ENCODE measurements around the gene TMBIM1.
"Not testable (repeated sequence)": the region's sequence is repeated elsewhere in the genome, so short reads cannot be mapped to it uniquely, and the experiment has no call there.

Gene TMBIM1

DNA sequence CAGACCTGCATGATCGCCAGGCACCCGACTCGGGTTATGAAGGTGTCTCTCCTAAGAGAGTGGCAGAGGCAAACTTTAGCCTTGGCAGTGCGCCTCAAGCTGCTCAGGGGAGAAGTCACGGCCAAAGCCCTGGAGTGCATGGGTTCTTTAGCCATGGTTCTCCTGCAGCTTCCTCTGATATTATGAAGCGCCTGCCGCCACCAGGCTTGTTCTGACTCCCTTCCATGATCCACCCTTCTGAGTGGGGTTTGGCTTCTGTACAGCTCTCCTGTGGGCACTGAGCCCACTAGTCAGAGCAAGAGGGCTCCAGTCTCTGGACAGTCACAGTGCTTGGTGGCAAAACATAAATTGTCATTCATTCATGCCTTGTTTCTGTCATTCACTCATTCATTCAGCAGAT lies 25.9 kb upstream of the TMBIM1 start:
- no peak for DNase-seq (ENCODE audit: low read depth, low spot score)

DNA sequence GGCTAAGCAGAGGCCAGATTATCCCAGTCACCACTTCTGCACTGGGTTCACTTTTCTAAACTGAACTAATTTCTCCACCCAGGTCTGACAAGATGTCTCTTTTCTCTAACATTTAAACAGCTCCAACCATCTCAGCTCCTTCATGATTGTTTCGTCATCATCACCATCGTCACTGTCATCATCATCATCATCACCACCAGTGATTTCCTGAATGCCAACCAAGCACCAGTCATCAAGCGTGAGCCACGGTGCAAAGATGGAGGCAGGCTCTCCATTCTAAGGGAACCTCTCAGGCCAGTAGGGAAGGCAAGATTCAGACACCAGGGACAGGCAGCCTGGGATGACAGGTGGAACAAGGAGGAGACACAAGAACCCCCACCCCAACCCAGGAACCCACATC lies 25.5 kb upstream of the TMBIM1 start:
- DNase-seq (ENCODE audit: low read depth, low spot score): no peak

DNA sequence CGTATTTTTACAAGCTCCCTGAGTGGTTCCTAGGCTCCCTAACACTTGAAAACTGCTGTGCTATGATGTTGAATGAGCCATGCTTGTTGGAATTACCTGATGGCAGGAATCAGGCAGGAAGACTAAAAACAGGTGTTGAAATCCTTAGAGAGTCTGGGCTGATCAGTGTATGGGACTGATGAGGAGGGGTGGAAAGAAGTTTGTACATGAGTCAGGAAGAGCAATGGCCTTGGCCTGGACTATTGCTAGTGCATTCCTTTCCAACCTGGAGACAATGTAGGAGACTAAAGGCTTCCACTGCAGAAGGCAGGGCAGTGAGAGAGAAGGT lies 25.0 kb upstream of the TMBIM1 start:
- no peak for DNase-seq (ENCODE audit: low read depth, low spot score)

DNA sequence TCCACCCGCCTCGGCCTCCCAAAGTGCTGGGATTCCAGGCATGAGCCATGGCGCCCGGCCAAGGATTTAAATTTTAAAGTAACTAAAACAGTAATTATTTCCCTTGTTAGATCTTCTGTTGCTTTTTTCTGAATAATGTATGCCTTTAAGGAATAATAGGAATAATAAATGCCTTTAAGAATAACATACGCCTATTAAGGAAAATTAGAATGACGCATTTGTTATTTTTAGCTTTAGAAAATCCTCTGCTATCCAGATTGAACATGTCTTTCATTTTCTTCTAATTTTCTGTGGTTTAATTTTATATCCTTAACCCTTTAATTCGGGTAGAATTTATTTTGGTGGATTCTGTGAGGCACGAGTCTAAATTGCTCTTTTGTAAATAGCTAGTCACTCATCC lies 23.1 kb upstream of the TMBIM1 start:
- no peak for DNase-seq (ENCODE audit: low read depth, low spot score)

DNA sequence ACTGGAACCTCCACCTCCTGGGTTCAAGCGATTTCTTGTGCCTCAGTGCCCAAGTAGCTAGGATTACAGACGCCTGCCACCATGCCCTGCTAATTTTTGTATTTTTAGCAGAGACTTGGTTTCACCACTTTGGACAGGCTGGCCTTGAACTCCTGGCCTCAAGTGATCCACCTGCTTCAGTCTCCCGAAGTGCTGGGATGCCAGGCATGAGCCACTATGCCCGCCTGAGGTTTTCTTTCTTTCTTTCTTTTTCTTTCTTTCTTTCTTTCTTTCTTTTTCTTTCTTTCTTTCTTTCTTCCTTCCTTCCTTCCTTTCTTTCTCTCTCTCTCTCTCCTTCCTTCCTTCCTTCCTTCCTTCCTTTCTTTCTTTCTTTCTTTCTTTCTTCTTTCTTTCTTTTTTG lies 22.5 kb upstream of the TMBIM1 start:
- not testable (repeated sequence) for DNase-seq (ENCODE audit: low read depth, low spot score)

DNA sequence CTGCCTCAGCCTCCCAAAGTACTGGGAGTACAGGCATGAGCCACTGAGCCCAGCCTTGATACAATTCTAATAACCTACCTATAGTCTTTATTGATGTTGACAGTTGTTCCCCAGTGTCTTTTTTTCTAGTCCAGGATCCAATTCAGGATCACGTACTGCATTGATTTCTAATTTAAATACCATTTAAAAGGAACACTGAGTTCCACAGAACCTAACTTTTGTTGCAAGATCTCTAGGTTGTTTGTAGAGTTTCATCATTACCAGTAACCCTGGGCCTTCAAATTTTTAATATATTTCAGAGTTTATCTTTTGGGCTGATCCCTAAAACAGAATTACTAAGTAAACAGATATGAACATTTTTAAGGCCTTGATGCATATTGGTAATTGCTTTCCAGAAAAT lies 21.1 kb upstream of the TMBIM1 start:
- DNase-seq (ENCODE audit: low read depth, low spot score): no peak

DNA sequence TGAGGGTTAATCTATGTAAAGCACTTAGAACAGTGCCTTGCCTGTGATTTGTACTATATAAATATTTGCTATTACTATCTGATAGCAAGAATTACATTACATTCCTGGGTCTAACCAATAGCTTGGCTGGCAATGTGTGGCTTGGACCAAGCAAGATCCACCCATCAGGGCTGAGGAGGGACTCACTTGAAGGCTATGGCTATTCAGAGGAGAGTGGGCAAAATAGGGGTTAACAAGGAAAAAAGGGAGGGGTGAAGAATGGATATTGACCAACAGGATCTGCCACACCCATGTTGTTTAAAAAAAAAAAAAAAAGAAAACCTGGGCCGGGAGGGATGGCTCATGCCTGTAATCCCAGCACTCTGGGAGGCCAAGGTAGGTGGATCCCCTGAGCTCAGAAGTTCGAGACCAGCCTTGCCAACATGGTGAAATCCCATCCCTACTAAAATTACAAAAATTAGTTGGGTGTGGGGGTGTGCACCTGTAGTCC lies 20.0 kb upstream of the TMBIM1 start:
- DNase-seq (ENCODE audit: low read depth, low spot score): no peak

DNA sequence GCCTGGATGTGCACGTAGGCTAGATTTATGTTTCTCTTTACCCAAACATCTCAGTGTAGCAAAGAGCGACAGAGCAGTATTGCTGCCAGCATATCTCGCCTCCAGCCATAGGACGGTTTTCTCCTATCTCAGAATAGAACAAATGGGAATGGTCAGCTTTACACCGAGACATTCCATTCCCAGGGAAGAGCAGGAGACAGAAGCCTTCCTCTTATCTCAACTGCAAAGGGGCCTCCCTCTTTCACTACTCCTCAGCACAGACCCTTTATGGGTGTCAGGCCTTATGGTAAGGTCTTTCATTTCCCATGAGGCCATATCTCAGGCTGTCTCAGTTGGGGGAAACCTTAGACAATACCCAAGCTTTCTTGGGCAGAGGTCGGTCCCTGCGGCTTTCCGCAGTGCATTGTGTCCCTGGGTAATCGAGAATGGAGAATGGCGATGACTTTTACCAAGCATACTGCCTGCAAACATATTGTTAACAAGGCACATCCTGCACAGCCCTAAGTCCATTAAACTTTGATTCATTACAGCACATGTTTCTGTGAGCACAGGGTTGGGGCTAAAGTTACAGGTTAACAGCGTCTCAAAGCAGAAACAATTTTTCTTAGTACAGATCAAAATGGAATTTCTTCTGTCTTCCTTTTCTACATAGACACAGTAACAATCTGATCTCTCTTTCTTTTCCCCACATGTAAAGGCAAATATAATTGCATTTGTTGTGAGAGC lies 19.4 kb upstream of the TMBIM1 start:
- DNase-seq (ENCODE audit: low read depth, low spot score): not testable (repeated sequence)

DNA sequence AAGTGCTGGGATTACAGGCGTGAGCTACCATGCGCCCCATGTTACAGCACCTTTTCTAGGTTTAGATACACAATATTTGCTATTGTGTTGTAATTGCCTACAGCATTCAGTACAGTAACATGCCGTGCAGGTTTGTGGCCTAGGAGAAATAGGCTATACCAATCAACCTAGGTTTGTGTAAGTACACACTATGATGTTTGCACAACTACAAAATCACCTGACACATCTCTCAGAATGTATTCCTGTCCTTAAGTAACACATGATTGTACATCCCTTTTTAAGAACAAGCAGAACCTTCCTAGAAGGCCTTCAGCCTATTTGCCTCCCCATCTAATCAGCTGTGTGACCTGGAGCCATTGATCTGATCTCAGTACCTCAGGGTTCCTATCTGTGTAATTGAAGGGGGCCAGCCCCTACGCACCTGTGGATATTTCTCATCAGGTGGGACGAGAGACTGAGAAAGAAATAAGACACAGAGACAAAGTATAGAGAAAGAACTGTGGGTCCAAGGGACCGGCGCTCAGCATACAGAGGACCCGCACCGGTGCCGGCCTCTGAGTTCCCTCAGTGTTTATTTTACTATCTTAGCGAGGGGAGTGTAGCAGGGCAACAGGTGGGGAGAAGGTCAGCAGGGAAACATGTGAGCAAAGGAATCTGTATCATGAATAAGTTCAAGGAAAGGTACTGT lies 18.7 kb upstream of the TMBIM1 start:
- DNase-seq (ENCODE audit: low read depth, low spot score): no peak

DNA sequence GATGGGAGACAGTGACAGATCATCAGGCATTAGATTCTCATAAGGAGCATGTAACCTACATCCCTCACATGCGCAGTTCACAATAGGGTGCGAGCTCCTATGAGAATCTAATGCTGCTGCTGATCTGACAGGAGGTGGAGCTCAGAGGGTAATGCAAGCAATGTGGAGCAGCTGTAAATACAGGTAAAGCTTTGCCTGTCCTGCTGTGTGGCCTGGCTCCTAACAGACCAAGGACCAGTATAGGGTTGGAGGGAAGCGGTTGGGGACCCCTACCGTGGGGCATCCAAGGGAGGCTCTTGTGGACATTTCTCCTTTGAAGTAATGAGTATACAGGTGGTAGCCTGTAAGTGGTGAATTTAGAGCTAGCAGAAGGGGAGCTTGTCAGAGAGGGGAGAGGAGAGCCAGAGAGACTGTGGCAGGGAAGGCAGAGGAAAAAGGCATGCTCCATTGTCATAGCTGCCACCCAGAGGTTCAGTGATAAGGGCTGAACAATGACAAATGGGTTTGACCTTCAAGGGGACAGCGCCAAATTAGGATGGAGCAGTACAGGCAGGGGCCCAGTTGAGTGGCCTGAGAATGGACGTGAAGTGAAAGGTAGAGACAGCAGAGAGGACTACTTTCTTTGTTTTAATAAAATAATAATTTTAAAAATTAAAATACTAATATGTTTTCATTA lies 15.2 kb upstream of the TMBIM1 start:
- no peak for DNase-seq (ENCODE audit: low read depth, low spot score)

DNA sequence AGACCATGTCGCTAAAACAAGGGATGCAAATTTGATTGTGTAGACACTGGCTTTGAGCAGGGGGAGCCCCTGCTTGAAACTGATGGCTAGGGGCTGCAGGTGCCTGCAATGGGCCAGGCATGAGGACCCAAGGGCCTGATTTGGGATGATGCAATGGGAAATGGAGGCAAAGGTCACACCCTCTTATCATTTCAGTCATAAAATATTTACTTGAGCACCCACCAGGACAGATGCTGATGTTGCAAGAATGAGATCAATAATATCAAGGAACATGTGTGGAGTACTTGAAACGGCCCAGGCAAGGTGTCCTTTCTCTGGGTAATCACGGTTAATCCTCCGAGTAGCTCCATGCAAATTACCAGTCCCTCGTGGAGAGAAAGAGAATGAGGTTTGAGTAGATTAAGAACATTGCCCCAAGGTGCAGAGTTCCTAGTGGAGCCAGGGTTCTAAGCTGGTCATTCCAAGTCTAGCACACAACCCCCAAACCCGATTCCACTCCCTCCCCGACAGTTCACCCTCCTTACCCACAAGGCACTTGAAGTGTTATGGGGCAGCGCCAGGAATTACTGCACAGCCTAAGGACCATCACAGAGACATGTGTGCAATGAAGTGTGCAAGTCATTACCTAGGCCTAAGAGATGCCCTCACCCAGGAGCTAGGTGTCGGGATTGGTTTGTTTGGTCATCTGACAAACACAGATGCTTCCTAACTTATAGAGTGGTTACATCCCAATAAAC lies 14.0 kb upstream of the TMBIM1 start:
- no peak for DNase-seq (ENCODE audit: low read depth, low spot score)

DNA sequence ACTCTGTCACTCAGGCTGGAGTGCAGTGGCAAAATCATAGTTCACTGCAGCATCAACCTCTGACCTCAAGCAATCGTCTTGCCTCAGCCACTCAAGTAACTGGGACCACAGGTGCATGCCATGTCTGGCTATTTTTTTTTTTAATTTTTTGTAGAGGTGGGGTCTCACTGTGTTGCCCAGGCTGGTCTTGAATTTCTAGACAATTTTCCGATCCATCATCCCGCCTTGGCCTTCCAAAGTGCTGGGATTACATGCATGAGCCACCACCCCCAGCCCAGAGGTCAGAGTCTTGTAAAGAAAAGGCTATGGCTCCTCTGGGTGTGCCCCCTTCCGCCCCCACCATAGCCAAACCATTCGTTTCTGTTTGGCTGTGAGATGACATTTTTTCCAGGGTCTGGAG lies 13.1 kb upstream of the TMBIM1 start:
- DNase-seq (ENCODE audit: low read depth, low spot score): no peak

DNA sequence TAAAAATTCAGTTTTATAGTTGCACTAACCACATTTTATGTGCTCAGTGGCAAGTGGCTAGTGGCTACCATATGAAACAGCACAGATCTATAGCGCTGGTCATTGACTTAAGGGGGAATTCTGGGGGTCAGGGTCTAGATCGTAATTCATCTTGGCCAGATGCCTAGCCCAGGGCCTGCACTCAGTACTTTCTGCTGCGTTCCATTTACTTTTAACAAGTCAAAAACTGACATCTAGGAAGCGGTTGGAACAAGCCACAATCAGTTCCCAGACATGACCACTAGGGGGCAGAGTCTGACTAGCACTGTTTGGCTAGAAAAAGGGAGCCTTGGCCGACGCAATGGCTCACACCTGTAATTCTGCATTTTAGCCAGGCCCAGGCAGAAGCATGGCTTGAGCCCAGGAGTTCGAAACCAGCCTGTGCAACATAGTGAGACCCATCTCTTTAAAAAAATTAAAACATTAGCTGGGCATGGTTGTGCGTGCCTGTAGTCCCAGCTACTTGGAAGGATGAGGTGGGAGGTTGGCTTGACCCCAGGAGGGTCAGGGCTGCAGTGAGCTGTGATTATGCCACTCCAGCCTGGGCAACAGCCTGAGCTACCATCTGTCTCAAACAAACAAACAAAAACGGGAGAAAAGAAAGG lies 9.0 kb upstream of the TMBIM1 start:
- DNase-seq (ENCODE audit: low read depth, low spot score): peak; percentile 55

DNA sequence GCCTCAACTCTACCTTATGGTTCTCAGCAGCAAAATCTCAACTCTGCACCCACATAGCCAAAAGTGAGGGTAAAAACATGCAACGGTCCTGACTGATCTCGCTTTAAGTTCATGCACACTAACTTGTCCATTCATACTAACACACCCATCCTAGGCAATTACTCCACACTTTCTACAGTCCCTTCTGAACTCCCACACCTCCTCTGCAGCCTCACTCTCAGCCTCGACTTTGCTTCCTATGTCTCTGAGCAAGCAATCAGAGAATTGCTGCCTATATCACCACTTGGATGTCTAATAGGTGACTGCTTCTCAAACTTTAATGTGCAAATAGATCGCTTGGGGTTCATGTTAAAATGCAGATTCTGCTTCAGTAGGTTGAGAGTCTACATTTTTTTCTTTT lies 7.8 kb upstream of the TMBIM1 start:
- DNase-seq (ENCODE audit: low read depth, low spot score): no peak

DNA sequence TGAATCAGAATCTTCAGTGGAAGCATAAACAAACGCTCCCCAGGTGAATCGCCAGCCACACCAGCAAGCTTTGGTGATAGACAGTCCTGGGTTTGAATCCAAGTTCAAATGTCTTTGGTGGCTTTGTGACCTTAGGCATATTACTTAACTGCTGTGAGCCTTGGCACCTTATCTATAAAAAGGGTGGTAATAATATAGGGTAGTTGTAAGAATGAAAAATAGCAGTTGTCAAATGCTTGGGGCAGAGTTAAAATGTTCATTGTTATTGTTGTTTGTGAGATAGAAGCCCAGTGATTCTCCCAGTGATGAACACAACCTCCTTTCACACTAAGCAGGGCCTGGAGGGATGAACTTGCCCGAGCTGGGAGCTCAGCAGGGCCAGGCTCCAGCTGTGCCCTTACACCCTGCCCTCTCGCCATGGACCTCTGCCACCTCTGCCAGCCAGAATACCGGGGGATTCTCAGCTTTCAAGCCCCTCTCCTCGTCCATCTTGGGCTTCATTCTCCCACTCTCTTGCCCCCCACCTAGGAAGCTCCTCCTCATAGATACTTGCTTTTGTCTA lies 6.1 kb upstream of the TMBIM1 start:
- DNase-seq (ENCODE audit: low read depth, low spot score): no peak

DNA sequence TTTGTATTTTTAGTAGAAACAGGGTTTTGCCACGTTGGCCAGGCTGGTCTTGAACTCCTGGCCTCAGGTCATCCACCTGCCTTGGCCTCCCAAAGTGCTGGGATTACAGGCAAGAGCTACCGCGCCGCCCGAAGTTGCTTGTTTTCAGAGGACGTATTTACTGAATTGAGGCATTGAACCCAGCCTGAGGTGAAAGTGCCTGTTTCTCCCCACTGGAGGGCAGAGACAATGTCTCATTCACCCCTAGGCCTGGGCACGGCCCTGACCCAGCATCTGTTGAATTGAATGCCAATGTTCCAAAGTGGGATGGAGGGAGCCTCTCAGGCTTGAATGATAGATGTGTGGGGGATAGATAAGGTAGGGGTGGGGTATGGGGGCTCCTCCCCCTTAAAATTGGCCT lies 4.5 kb upstream of the TMBIM1 start:
- no peak for DNase-seq (ENCODE audit: low read depth, low spot score)

DNA sequence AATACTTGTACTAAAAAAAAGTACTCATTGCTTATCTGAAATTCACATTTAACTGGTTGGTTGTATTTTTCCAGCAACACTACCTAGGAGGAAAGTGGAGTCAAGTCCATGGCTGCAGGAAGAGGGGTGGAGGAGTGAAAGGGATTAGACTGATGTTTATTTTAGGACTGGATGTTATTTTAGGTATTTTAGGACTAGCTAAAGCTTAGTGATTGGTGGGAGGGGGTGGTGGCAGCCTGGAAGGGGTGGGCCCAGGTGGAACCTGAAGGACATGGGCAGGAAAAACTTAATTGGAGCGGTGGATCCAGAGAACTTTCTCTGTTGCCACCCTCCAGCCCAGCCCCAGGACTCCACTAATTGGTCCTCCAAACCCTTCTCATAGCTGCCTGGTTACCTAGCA lies 3.9 kb upstream of the TMBIM1 start:
- no peak for DNase-seq (ENCODE audit: low read depth, low spot score)

DNA sequence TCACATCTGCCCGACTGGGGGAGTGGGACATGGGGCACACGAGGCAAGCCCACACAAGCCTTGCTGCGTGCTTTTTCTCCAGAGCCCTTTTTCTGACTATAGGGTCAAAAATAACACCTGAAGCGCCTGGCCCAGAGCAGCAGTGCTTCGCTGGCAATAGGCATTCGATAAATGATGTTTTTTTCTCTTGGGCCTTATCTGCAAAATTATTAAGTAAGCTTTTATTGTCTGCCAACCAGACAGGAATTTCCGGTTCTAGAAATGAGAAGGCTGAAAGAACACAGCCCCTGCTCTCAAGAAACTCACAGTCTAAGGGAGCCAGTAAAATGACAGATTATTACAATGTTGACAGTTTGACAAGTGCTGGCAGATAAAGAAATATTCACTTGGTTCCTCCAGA lies 2.7 kb upstream of the TMBIM1 start:
- no peak for DNase-seq (ENCODE audit: low read depth, low spot score)

DNA sequence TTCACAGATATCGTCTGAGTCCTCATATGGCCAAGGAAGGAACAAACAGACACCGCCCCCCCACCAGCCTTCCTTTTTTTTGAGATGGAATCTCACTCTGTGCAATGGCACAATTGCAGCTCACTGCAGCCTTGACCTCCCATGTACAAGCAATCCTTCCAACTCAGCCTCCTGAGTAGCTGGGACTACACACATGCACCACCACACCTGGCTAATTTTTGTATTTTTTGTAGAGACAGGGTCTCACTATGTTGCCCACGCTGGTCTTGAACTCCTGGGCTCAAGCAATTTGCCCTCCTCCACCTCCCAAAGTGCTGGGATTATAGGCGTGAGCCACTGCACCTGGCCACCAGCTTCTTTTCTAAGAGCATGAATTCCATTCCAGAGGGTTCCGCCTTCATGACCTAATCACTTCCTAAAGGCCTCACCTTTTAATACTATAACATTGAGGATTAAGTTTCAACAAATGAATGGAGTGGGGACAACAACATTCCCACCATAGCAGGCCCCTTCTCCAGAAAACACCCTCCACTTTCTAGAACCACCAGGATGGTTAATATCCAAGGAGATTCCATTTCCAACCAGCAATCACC lies 2.2 kb upstream of the TMBIM1 start:
- no peak for DNase-seq (ENCODE audit: low read depth, low spot score)

DNA sequence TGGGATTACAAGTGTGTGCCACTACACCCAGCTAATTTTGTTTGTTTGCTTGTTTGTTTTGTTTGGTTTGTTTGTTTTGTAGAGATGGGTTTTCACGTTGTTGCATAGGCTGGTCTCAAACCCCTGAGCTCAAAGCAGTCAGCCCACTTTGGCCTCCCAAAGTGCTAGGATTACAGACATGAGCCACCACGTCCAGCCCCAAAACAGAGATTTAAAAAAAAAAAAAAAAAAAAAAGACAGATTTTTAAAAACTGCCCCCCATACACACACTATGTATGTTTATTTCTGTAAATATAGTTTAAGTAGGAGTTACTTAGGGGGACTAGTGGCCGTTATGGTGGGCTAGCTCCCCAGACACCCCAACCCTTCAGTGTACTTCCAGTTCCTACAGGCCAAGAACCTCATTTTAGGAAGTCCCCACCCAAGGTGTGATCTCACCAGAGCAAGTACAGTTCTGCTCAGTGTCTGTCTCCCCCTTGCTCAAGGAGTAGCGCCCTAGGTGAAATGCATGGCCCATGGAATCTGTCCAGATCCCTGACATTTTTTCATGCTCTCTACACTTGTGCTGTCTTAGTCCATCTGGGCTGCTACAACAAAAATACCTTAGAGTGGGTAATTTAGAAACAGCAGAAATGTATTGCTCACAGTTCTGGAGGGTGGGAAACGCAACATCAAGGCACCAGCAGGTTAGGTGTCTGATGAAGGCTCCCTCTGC lies 1.6 kb upstream of the TMBIM1 start:
- DNase-seq (ENCODE audit: low read depth, low spot score): no peak

Data from smooth muscle cell of the brain vasculature (primary cell).